Measurements from ENCODE around the gene PCNT. TPM values are rescaled to one million over a fixed set of nuclear protein-coding genes. Genes with fewer than 3 reads are reported as not detected.

The PCNT gene
- total and polyA plus RNA-seq, 9 of the 15 experiments (the other 6 are each of a cell fraction or from before 2014, with no cell fraction given): 9.1 to 53.5 (median 31.3) TPM

GRCh38 chr21:46325073-46325912 lies 1.3 kb downstream of the PCNT start (continued):
- TF ChIP-seq RBM25 (IDR thresholded peaks at IDR 0.05; ENCODE audit: low read depth, low read length, severe bottlenecking) (no peak), SUPT5H (IDR thresholded peaks at IDR 0.05) (peak; percentile 65; the same call in 1 of the 2 replicates), HEY1 (CRISPR knock-in tag; IDR thresholded peaks at IDR 0.05; ENCODE audit: borderline replicate concordance) (no peak), SMARCA4 (IDR thresholded peaks at IDR 0.05) (0 out of 2 replicates have a peak, but pooled peaks have one; percentile 48), RB1 (IDR thresholded peaks at IDR 0.05; ENCODE audit: low read depth) (peak; percentile 13; the same call in 1 of the 2 replicates), IRF9 (tag; IDR thresholded peaks at IDR 0.05) (no peak), NR1H2 (CRISPR knock-in tag; IDR thresholded peaks at IDR 0.05) (peak; percentile 75; the same call in 1 of the 2 replicates), KLF13 (tag; IDR thresholded peaks at IDR 0.05; ENCODE audit: borderline replicate concordance, low read depth) (no peak), TCF7L2 (IDR thresholded peaks at IDR 0.05; ENCODE audit: low read depth, low read length) (no peak), LEF1 (IDR thresholded peaks at IDR 0.05) (no peak), POLR2G (IDR thresholded peaks at IDR 0.05; ENCODE audit: low read depth, low read length) (peak; percentile 64), STAT5B (CRISPR knock-in tag; IDR thresholded peaks at IDR 0.05) (no peak), PHF21A (IDR thresholded peaks at IDR 0.05; ENCODE audit: borderline replicate concordance, low read depth) (0 out of 2 replicates have a peak, but pooled peaks have one; percentile 21), NCOR1 (IDR thresholded peaks at IDR 0.05) (0 out of 2 replicates have a peak, but pooled peaks have one; percentile 30), ZNF239 (CRISPR knock-in tag; IDR thresholded peaks at IDR 0.05) (no peak), SIN3B (IDR thresholded peaks at IDR 0.05; ENCODE audit: low read depth) (no peak), MTA2 (IDR thresholded peaks at IDR 0.05; ENCODE audit: low read depth) (no peak), ZHX1 (conservative IDR thresholded peaks at IDR 0.05; ENCODE audit: low read length) (0 out of 2 replicates have a peak, but pooled peaks have one; percentile 39), EP400 (IDR thresholded peaks at IDR 0.05) (peak; percentile 72), PCBP2 (IDR thresholded peaks at IDR 0.05; ENCODE audit: low read depth, low read length, poor library complexity, severe bottlenecking) (no peak), RHOXF2B (CRISPR knock-in tag; conservative IDR thresholded peaks at IDR 0.05) (no peak), AFF4 (CRISPR knock-in tag; IDR thresholded peaks at IDR 0.05) (no peak)
